GM12878 (cell line): Measurements from ENCODE around the gene SYNPO. TPM values are rescaled to one million over a fixed set of nuclear protein-coding genes. Genes with fewer than 3 reads are reported as not detected.

Source experiments
- ATAC-seq: fragments of 200-7000 bp; cut with Tn5 transposase; 3 replicates; pipeline ENCODE4 v1.9.1; 2020; ENCODE audit warnings: mild to moderate bottlenecking, moderate library complexity
- BruUV-seq: library from RNA; stranded (reverse); fragments of 400-500 nt; replicated peaks from 2 replicates; lab custom pipeline; 2021; lab: Mats Ljungman, UMichigan
- CTCF ChIA-PET: fragments of 300-600 bp; sonication (Branson Sonifier 250); formaldehyde crosslinking; extraction: SDS; loops from one replicate; lab custom pipeline; 2021; ENCODE audit warnings: inconsistent platforms; lab: Yijun Ruan, JAX
- POLR2A ChIA-PET: fragments of 350-600 bp; formaldehyde crosslinking; extraction: SDS; loops from one replicate; lab custom pipeline; 2021; ENCODE audit warnings: inconsistent platforms; lab: Charles Lee
- RAD21 ChIA-PET: fragments of 300-600 bp; sonication (Branson Sonifier 250); formaldehyde crosslinking; loops from one replicate; lab custom pipeline; 2023; ENCODE audit warnings: antibody characterized with exemption; ENCODE audit not compliant: unreplicated experiment; lab: Charles Lee
- SMC1A ChIA-PET: fragments of 300-600 bp; sonication (Branson Sonifier 250); formaldehyde crosslinking; loops from one replicate; lab custom pipeline; 2023; ENCODE audit not compliant: unreplicated experiment, uncharacterized antibody; lab: Charles Lee
- DNase-seq: peaks from one replicate; pipeline ENCODE4 v3.0.0-alpha.2; 2011; ENCODE audit warnings: low read depth, low spot score
- FAIRE-seq: peaks from 3 replicates; lab custom pipeline; 2011; peaks lifted over from hg19 to GRCh38; lab: Jason Lieb, UNC
- H2AFZ ChIP-seq: 2 replicates; pipeline ENCODE4 v1.6.0; 2011; ENCODE audit warnings: low read depth, low read length, control low read depth; ENCODE audit not compliant: control insufficient read depth
- H3K27ac ChIP-seq: 2 replicates; pipeline ENCODE4 v1.5.1; 2011; ENCODE audit warnings: control low read depth; ENCODE audit not compliant: control insufficient read depth, insufficient read depth
- H3K27me3 ChIP-seq, 2 experiments: replicated peaks in 1 of 2; 2 replicates each; pipeline versions ENCODE4 v1.6.0 to v1.6.1; 2011; ENCODE audit warnings: low read length in 1 of 2; ENCODE audit not compliant: control insufficient read depth in 2 of 2, insufficient read depth in 2 of 2
- H3K36me3 ChIP-seq, 2 experiments: 2 replicates each; pipeline ENCODE4 v1.5.1; 2011; ENCODE audit warnings: low read length in 1 of 2; ENCODE audit not compliant: control insufficient read depth in 2 of 2, insufficient read depth in 2 of 2
- H3K4me1 ChIP-seq: 2 replicates; pipeline ENCODE4 v1.6.1; 2011; ENCODE audit warnings: mild to moderate bottlenecking, low read length, moderate library complexity, mixed read lengths; ENCODE audit not compliant: control insufficient read depth, insufficient read depth
- H3K4me2 ChIP-seq: 2 replicates; pipeline ENCODE4 v1.6.0; 2011; ENCODE audit warnings: control low read depth; ENCODE audit not compliant: control insufficient read depth, insufficient read depth
- H3K4me3 ChIP-seq: fragments of 200-600 bp; sonication (generic); 2 replicates; pipeline ENCODE4 v1.5.1; 2016
- H3K79me2 ChIP-seq: 2 replicates; pipeline ENCODE4 v1.6.0; 2011; ENCODE audit warnings: low read length; ENCODE audit not compliant: control insufficient read depth, insufficient read depth
- H3K9ac ChIP-seq: 2 replicates; pipeline ENCODE4 v1.8.0; 2011; ENCODE audit warnings: low read length, control low read depth, mixed read lengths; ENCODE audit not compliant: control insufficient read depth, insufficient read depth
- H3K9me3 ChIP-seq: replicated peaks from 3 replicates; pipeline ENCODE4 v1.5.1; 2011; ENCODE audit warnings: mild to moderate bottlenecking, low read length; ENCODE audit not compliant: control insufficient read depth, insufficient read depth
- H4K20me1 ChIP-seq: 2 replicates; pipeline ENCODE4 v1.6.0; 2011; ENCODE audit not compliant: control insufficient read depth, insufficient read depth
- EGR1 ChIP-seq, 2 experiments: IDR thresholded peaks; 1 replicate in 1 of 2; 2 replicates in 1 of 2; pipeline ENCODE4 v1.6.1; 2011 to 2012; ENCODE audit warnings: low read depth in 2 of 2, low read length in 2 of 2, borderline replicate concordance in 1 of 2, mild to moderate bottlenecking in 1 of 2, moderate library complexity in 1 of 2
- EP300 ChIP-seq, 2 experiments: fragments of 150-350 bp in 1 of 2; IDR thresholded peaks; 2 replicates each; pipeline ENCODE4 v1.6.1; 2011 to 2012; ENCODE audit warnings: low read depth in 2 of 2, low read length in 2 of 2, borderline replicate concordance in 1 of 2, improper control_type of control experiment in 1 of 2, inconsistent platforms in 1 of 2; ENCODE audit not compliant: control insufficient read depth in 1 of 2
- RELA ChIP-seq: fragments of 450-650 bp; IDR thresholded peaks from 2 replicates; pipeline ENCODE4 v1.8.0; 2014; ENCODE audit warnings: borderline replicate concordance; ENCODE audit not compliant: partially characterized antibody
- WGBS: methylation state at CpG from one replicate; pipeline ENCODE4 v1.1.6; 2016; ENCODE audit warnings: low lambda C conversion rate; ENCODE audit not compliant: insufficient replicate concordance, insufficient coverage; ENCODE audit errors: missing lambda C conversion rate; 5-methylcytosine and 5-hydroxymethylcytosine counted together
- in situ Hi-C: fragments of 300-500 bp; cut with MboI; formaldehyde crosslinking; loops from 9 replicates; pipeline ENCODE4 v1.14.3; 2018; ENCODE audit warnings: mixed read lengths
- intact Hi-C: fragments of 100-400 bp; cut with micrococcal nuclease; formaldehyde crosslinking; loops from one replicate; pipeline ENCODE4 v1.14.2; 2022; ENCODE audit not compliant: unreplicated experiment
- polyA plus RNA-seq, 11 experiments: library from polyadenylated mRNA; depleted of rRNA in 4 of 11; unstranded in 6 of 11; stranded (reverse) in 5 of 11; fragments of >200 nt; fragmentation: Nextera tagmentation in 4 of 11; fragmentation: Illumina TruSeq in 1 of 11; extraction: Ambion mirVana in 4 of 11; extraction: Trizol in 1 of 11; gene quantifications; 1 replicate in 1 of 11; 2 replicates in 10 of 11; pipeline versions ENCODE4 v1.2.1 to v1.2.3, GENCODE V29; 2011 to 2016; ENCODE audit warnings: inconsistent platforms in 2 of 11, missing spikeins in 2 of 11, low read depth in 1 of 11
- total RNA-seq, 4 experiments: library from RNA; depleted of rRNA in 3 of 4; stranded (reverse); fragments of >200 nt in 3 of 4; fragmentation: Illumina TruSeq in 1 of 4; extraction: Trizol in 1 of 4; gene quantifications; 2 replicates each; pipeline versions ENCODE4 v1.2.1 to v1.2.3, GENCODE V29; 2013 to 2021

Gene SYNPO
- total and polyA plus RNA-seq, 10 of the 15 experiments (the other 5 are each of a cell fraction or from before 2014, with no cell fraction given) = 0.77 to 21.0 (median 3.9) TPM

DNA sequence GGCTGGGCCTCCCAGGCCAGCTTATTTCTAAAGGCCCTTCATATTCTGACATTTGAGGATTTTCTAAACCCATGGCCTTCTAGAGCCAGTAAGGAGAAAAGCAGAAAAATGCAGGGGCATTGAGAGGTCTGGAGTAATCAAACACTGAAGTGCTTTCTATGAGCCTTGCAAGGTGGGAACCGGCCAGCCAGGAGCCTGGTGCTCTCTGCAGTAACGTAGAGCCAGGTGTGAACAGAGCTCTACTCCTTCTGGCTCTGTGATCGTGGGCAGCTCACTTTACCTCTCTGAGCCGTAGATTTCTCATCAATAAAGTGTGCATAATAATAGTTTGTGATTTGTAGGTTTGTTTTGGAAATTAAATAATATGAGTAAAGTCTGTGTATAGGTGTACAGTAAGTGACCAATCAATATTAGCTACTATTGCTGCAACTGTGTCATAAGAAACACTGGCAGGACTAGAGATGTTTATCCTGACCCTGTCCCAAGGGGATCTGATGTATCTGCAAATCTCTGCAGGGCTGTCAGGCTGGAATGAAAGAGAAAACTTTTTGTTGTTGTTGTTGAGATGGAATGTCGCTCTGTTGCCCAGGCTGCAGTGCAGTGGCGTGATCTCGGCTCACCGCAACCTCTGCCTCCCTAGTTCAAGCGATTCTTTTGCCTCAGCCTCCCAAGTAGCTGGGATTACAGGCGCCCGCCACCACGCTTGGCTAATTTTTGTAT is 2.7 kb downstream of the SYNPO start (continued):
- TF ChIP-seq RELA = no peak

- H3K79me2 ChIP-seq = no peaks in the 10 kb centered on the region
- 44% methylated on average over 5 of the region's 5 CpGs for WGBS
- FAIRE-seq (no peak), ATAC-seq (no peak), DNase-seq (no peak)
- in situ Hi-C loops (no loop called here), intact Hi-C loops (no loop called here)
- H2AFZ ChIP-seq = no peak overlapping the region
- H3K9ac ChIP-seq = no peak overlapping the region
- CTCF ChIA-PET = interaction anchor here (0.9 to 1.6 kb wide), 9 partner anchors 12 to 85 kb away, joined by 3 to 8 read pairs (median 4); partner anchors contain the start of gene MYOZ3
- no peaks in the 10 kb centered on the region for H3K27me3 ChIP-seq
- H3K36me3 ChIP-seq = no peaks in the 10 kb centered on the region
- TF ChIP-seq EGR1 (IDR thresholded peaks at IDR 0.05; ENCODE audit: borderline replicate concordance in 1 of 2, low read depth in 2 of 2, low read length in 2 of 2) = 0 out of 3 replicates have a peak, but pooled peaks of 1 of the 2 experiments have one; percentile 5
- TF ChIP-seq EP300 (IDR thresholded peaks at IDR 0.05; ENCODE audit: borderline replicate concordance in 1 of 2, control insufficient read depth in 1 of 2, low read depth in 2 of 2, low read length in 2 of 2) = no peak
- no TSS peak for BruUV-seq
- POLR2A ChIA-PET = interaction anchor here (0.7 kb wide), 1 partner anchor 11 kb away, joined by 3 read pairs; no protein-coding TSS in a partner anchor
- RAD21 ChIA-PET = interaction anchor here (0.6 to 1.9 kb wide), 4 partner anchors 18 to 158 kb away, joined by 3 to 9 read pairs (median 4); no protein-coding TSS in a partner anchor
- no peaks in the 10 kb centered on the region for H3K4me1 ChIP-seq
- no peak overlapping the region for H3K4me3 ChIP-seq
- H3K27ac ChIP-seq = no peak overlapping the region
- SMC1A ChIA-PET = interaction anchor here (1.3 to 2.3 kb wide), 4 partner anchors 10 to 99 kb away, joined by 4 to 7 read pairs (median 5); no protein-coding TSS in a partner anchor
- no peaks in the 10 kb centered on the region for H4K20me1 ChIP-seq
- H3K4me2 ChIP-seq = no peak overlapping the region
- H3K9me3 ChIP-seq = no peaks in the 10 kb centered on the region
These were observed 3.6 kb downstream of the SYNPO start for GRCh38 chr5:150644058-150644457.
